Endothelial cell of umbilical vein (primary cell): ENCODE measurements around the gene ITPRIP. TPM values are rescaled to one million over a fixed set of nuclear protein-coding genes. Genes with fewer than 3 reads are reported as not detected.
A peak's percentile ranks its signal among the peaks of the same experiment; 100 is the strongest.

Experiments
- BruUV-seq: library from RNA; stranded (reverse); fragments of 400-500 nt; replicated peaks from 2 replicates; lab custom pipeline; 2021; lab: Mats Ljungman, UMichigan
- CTCF ChIA-PET: fragments of 300-600, 350-600 bp; sonication (Branson Sonifier 250); formaldehyde crosslinking; loops from one replicate; lab custom pipeline; 2021; ENCODE audit warnings: antibody characterized with exemption, inconsistent platforms; lab: Charles Lee
- POLR2A ChIA-PET: fragments of 300-600, 350-600 bp; sonication (Branson Sonifier 250); formaldehyde crosslinking; loops from one replicate; lab custom pipeline; 2021; ENCODE audit warnings: antibody characterized with exemption, inconsistent platforms; lab: Charles Lee
- DNase-seq: peaks from one replicate; pipeline ENCODE4 v3.0.0-alpha.2; 2011; ENCODE audit warnings: low read depth, low spot score
- FAIRE-seq: peaks from 2 replicates; lab custom pipeline; 2011; peaks lifted over from hg19 to GRCh38; lab: Jason Lieb, UNC
- H2AFZ ChIP-seq: 2 replicates; pipeline ENCODE4 v1.6.0; 2012; ENCODE audit warnings: low read depth, low read length, control low read depth, inconsistent platforms
- H3K27ac ChIP-seq: 2 replicates; pipeline ENCODE4 v1.5.1; 2011; ENCODE audit warnings: low read depth, mild to moderate bottlenecking, control low read depth, low read length, moderate library complexity; ENCODE audit not compliant: insufficient read depth
- H3K27me3 ChIP-seq, 2 experiments: 2 replicates each; pipeline versions ENCODE4 v1.6.0 to v1.6.1; 2011; ENCODE audit warnings: low read length in 2 of 2, mixed read lengths in 1 of 2; ENCODE audit not compliant: control insufficient read depth in 2 of 2, insufficient read depth in 2 of 2
- H3K36me3 ChIP-seq, 2 experiments: 2 replicates in 1 of 2; 3 replicates in 1 of 2; pipeline ENCODE4 v1.5.1; 2011; ENCODE audit warnings: low read length in 2 of 2, mild to moderate bottlenecking in 1 of 2, moderate library complexity in 1 of 2; ENCODE audit not compliant: control insufficient read depth in 2 of 2, insufficient read depth in 2 of 2; ENCODE audit errors: extremely low read depth in 1 of 2
- H3K4me1 ChIP-seq: 3 replicates; pipeline ENCODE4 v1.5.1; 2011; ENCODE audit warnings: mild to moderate bottlenecking, low read length; ENCODE audit not compliant: control insufficient read depth, insufficient read depth; ENCODE audit errors: extremely low read depth
- H3K4me2 ChIP-seq: 2 replicates; pipeline ENCODE4 v1.6.1; 2011; ENCODE audit warnings: low read length, control low read depth, mixed read lengths; ENCODE audit not compliant: insufficient read depth
- H3K4me3 ChIP-seq, 3 experiments: fragments of 200-600 bp in 1 of 3; sonication (generic), shearing (Covaris generic) in 1 of 3; replicated peaks in 1 of 3; 2 replicates each; pipeline ENCODE4 v1.5.1; 2011 to 2016; ENCODE audit warnings: control low read depth in 3 of 3, low read length in 3 of 3, mild to moderate bottlenecking in 2 of 3, inconsistent platforms in 1 of 3, low read depth in 1 of 3, moderate library complexity in 1 of 3; ENCODE audit not compliant: insufficient read depth in 1 of 3
- H3K79me2 ChIP-seq: 2 replicates; pipeline ENCODE4 v1.6.0; 2012; ENCODE audit warnings: low read length, inconsistent platforms; ENCODE audit not compliant: control insufficient read depth, insufficient read depth
- H3K9ac ChIP-seq: replicated peaks from 2 replicates; pipeline ENCODE3; 2011; ENCODE audit warnings: low read length, control low read depth; ENCODE audit not compliant: insufficient read depth; ENCODE audit errors: extremely low read depth
- H3K9me1 ChIP-seq: replicated peaks from 3 replicates; pipeline ENCODE4 v1.6.0; 2011; ENCODE audit warnings: mild to moderate bottlenecking, low read length; ENCODE audit not compliant: control insufficient read depth, insufficient read depth; ENCODE audit errors: extremely low read depth
- H3K9me3 ChIP-seq: replicated peaks from 2 replicates; pipeline ENCODE4 v1.5.1; 2012; ENCODE audit warnings: low read length, inconsistent platforms; ENCODE audit not compliant: control insufficient read depth, insufficient read depth
- H4K20me1 ChIP-seq: replicated peaks from 2 replicates; pipeline ENCODE3; 2011; ENCODE audit warnings: mild to moderate bottlenecking, low read length; ENCODE audit not compliant: control insufficient read depth, insufficient read depth; ENCODE audit errors: extremely low read depth
- EZH2 ChIP-seq: IDR thresholded peaks from 2 replicates; pipeline ENCODE4 v1.6.1; 2012; ENCODE audit warnings: borderline replicate concordance, low read depth, mild to moderate bottlenecking, moderate library complexity, low read length, inconsistent platforms; ENCODE audit not compliant: severe bottlenecking
- FOS ChIP-seq: IDR thresholded peaks from 2 replicates; pipeline ENCODE4 v1.6.1; 2011; ENCODE audit warnings: mild to moderate bottlenecking, low read length, moderate library complexity, borderline replicate concordance; ENCODE audit not compliant: insufficient read depth
- GATA2 ChIP-seq: IDR thresholded peaks from 2 replicates; pipeline ENCODE4 v1.7.0; 2011; ENCODE audit warnings: low read depth, mild to moderate bottlenecking, moderate library complexity, mixed read lengths, low read length; ENCODE audit not compliant: insufficient read length, insufficient read depth
- JUN ChIP-seq: IDR thresholded peaks from 2 replicates; pipeline ENCODE4 v1.6.1; 2011; ENCODE audit warnings: borderline replicate concordance, low read depth; ENCODE audit not compliant: insufficient read length, insufficient read depth
- MYC ChIP-seq: IDR thresholded peaks from one replicate; pipeline ENCODE4 v1.6.1; 2011; ENCODE audit warnings: mild to moderate bottlenecking, low read depth, low read length
- POLR2A ChIP-seq: IDR thresholded peaks from 2 replicates; pipeline ENCODE4 v1.6.1; 2012; ENCODE audit warnings: low read depth, mild to moderate bottlenecking, control low read depth, low read length
- POLR2AphosphoS5 ChIP-seq: IDR thresholded peaks from 2 replicates; pipeline ENCODE4 v1.6.1; 2012; ENCODE audit warnings: low read depth, mild to moderate bottlenecking, control low read depth, low read length, moderate library complexity; ENCODE audit not compliant: insufficient read depth
- dilution Hi-C: fragments of 300-500 bp; cut with MboI; formaldehyde crosslinking; loops from one replicate; pipeline ENCODE4 v1.15.0; 2019; ENCODE audit warnings: low sequenced_read_pairs; ENCODE audit not compliant: extremely low pct_ligation_motif_present
- intact Hi-C: fragments of 100-400 bp; cut with micrococcal nuclease; formaldehyde crosslinking; loops from one replicate; pipeline ENCODE4 v1.10.0; 2022
- polyA plus RNA-seq, 4 experiments: library from polyadenylated mRNA; depleted of rRNA in 3 of 4; stranded (reverse) in 3 of 4; unstranded in 1 of 4; fragments of >200 nt; gene quantifications; 2 replicates each; pipeline versions ENCODE4 v1.2.1 to v1.2.3, GENCODE V29; 2011 to 2012; ENCODE audit warnings: missing spikeins in 1 of 4
- total RNA-seq: library from RNA; stranded (reverse); gene quantifications from 2 replicates; pipeline ENCODE4 v1.2.3, GENCODE V29; 2021
- TF ChIP-seq, protein P1 (sequence below), 2 donors: IDR thresholded peaks; 1 replicate in 1 of 2; 2 replicates in 1 of 2; pipeline ENCODE4 v1.5.1; 2011; ENCODE audit warnings: low read length in 2 of 2, mild to moderate bottlenecking in 2 of 2, moderate library complexity in 2 of 2, control low read depth in 1 of 2, inconsistent platforms in 1 of 2, low read depth in 1 of 2; ENCODE audit not compliant: insufficient read depth in 1 of 2; ENCODE audit errors: extremely low read depth in 1 of 2
- TF ChIP-seq, protein P2 (sequence below): IDR thresholded peaks from 2 replicates; pipeline ENCODE4 v1.6.1; 2011; ENCODE audit not compliant: insufficient read depth, insufficient read length

Gene ITPRIP
- total and polyA plus RNA-seq, 2 donors (not counting 3 experiments of a cell fraction or from before 2014, with no cell fraction given): 31.4 to 33.2 TPM

DNA sequence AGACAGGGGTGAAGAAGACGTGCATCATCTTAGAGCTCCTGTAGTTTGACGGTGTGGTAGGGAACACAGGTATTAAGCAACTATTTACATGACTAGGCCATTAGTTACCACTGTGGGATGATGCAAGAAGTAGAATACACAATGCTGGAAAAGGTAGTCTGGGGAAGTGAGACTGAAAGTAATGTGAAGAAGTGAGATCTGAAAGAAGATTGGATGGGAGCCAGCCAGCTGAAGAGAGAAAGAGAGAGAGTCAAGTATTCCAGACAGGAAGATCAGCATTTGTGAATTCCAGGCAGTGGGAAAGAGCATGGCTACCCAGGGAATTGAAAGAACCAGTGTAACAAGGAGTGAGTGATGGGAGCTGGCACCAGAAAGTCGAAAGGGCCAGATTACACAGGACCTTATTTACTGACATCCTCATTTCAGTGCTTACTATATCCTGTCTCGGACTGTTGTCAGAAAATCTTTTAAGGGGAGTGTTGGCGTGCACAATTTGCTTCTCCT, 11.4 kb upstream of the ITPRIP start:
- TF ChIP-seq MYC (no peak), POLR2A (no peak), EZH2 (no peak), FOS (no peak), POLR2AphosphoS5 (no peak), JUN (no peak), GATA2 (no peak)
- TF ChIP-seq, protein P1, sequence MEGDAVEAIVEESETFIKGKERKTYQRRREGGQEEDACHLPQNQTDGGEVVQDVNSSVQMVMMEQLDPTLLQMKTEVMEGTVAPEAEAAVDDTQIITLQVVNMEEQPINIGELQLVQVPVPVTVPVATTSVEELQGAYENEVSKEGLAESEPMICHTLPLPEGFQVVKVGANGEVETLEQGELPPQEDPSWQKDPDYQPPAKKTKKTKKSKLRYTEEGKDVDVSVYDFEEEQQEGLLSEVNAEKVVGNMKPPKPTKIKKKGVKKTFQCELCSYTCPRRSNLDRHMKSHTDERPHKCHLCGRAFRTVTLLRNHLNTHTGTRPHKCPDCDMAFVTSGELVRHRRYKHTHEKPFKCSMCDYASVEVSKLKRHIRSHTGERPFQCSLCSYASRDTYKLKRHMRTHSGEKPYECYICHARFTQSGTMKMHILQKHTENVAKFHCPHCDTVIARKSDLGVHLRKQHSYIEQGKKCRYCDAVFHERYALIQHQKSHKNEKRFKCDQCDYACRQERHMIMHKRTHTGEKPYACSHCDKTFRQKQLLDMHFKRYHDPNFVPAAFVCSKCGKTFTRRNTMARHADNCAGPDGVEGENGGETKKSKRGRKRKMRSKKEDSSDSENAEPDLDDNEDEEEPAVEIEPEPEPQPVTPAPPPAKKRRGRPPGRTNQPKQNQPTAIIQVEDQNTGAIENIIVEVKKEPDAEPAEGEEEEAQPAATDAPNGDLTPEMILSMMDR (IDR thresholded peaks at IDR 0.05; ENCODE audit: extremely low read depth in 1 of 2, insufficient read depth in 1 of 2, low read depth in 1 of 2, low read length in 2 of 2): no peak
- TF ChIP-seq, protein P2, sequence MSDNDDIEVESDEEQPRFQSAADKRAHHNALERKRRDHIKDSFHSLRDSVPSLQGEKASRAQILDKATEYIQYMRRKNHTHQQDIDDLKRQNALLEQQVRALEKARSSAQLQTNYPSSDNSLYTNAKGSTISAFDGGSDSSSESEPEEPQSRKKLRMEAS: no peak
- Histone ChIP-seq H3K4me1 (peaks cover 13% of the 10 kb centered on the region), H3K9ac (no peak overlapping the region), H3K9me1 (no peaks in the 10 kb centered on the region), H4K20me1 (no peaks in the 10 kb centered on the region), H3K9me3 (no peaks in the 10 kb centered on the region), H2AFZ (peak overlapping the region; percentile 52), H3K36me3 (no peaks in the 10 kb centered on the region), H3K27me3 (no peaks in the 10 kb centered on the region), H3K79me2 (no peaks in the 10 kb centered on the region), H3K4me2 (peak overlapping the region; percentile 13), H3K27ac (no peak overlapping the region), H3K4me3 (no peak overlapping the region)
- intact Hi-C loops: loop anchor here (1.0 kb wide), 5 partner anchors 10 to 304 kb away; no protein-coding TSS in a partner anchor
- dilution Hi-C loops: no loop called here
- DNase-seq (peak; percentile 55), FAIRE-seq (peak; percentile 48)
- ChIA-PET CTCF (interaction anchor here (1.5 to 6.0 kb wide), 5 partner anchors 11 to 75 kb away, joined by 5 to 136 read pairs (median 79); partner anchors contain the start of gene ITPRIP), POLR2A (no interaction called here)
- no TSS peak for BruUV-seq
